ENCODE data around the gene RNF208.

GRCh38 chr9:137254624-137255447, 32.8 kb upstream of the RNF208 start, which contains the start of gene NELFB:
- TF ChIP-seq SUPT5H (IDR thresholded peaks at IDR 0.05) (peak; percentile 86), POLR2A (conservative IDR thresholded peaks at IDR 0.05) (peak; percentile 85), ZNF318 (IDR thresholded peaks at IDR 0.05; ENCODE audit: borderline replicate concordance in 1 of 2, low read depth in 1 of 2) (no peak), ZBTB40 (IDR thresholded peaks at IDR 0.05) (peak; percentile 87), ZBTB40 (CRISPR knock-in tag; IDR thresholded peaks at IDR 0.05) (no peak), ZZZ3 (IDR thresholded peaks at IDR 0.05) (no peak), ZNF77 (CRISPR knock-in tag; IDR thresholded peaks at IDR 0.05) (no peak), SAFB2 (IDR thresholded peaks at IDR 0.05; ENCODE audit: borderline replicate concordance, low read depth, low read length, severe bottlenecking) (no peak), ZNF274 (IDR thresholded peaks at IDR 0.05; ENCODE audit: borderline replicate concordance, low read depth, low read length) (no peak)
- TF ChIP-seq, protein P1, sequence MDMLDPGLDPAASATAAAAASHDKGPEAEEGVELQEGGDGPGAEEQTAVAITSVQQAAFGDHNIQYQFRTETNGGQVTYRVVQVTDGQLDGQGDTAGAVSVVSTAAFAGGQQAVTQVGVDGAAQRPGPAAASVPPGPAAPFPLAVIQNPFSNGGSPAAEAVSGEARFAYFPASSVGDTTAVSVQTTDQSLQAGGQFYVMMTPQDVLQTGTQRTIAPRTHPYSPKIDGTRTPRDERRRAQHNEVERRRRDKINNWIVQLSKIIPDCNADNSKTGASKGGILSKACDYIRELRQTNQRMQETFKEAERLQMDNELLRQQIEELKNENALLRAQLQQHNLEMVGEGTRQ (CRISPR knock-in tag; IDR thresholded peaks at IDR 0.05): no peak

All from K562 (cell line).